Non-pigmented ciliary epithelial cell (primary cell): ENCODE measurements around the gene NR2C2AP.
"Not testable (repeated sequence)": the region's sequence is repeated elsewhere in the genome, so short reads cannot be mapped to it uniquely, and the experiment has no call there.

ENCODE experiments used
- DNase-seq: peaks from one replicate; pipeline ENCODE4 v3.0.0-alpha.2; 2010; ENCODE audit warnings: low read depth

Gene NR2C2AP, protein sequence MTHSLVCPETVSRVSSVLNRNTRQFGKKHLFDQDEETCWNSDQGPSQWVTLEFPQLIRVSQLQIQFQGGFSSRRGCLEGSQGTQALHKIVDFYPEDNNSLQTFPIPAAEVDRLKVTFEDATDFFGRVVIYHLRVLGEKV

DNA sequence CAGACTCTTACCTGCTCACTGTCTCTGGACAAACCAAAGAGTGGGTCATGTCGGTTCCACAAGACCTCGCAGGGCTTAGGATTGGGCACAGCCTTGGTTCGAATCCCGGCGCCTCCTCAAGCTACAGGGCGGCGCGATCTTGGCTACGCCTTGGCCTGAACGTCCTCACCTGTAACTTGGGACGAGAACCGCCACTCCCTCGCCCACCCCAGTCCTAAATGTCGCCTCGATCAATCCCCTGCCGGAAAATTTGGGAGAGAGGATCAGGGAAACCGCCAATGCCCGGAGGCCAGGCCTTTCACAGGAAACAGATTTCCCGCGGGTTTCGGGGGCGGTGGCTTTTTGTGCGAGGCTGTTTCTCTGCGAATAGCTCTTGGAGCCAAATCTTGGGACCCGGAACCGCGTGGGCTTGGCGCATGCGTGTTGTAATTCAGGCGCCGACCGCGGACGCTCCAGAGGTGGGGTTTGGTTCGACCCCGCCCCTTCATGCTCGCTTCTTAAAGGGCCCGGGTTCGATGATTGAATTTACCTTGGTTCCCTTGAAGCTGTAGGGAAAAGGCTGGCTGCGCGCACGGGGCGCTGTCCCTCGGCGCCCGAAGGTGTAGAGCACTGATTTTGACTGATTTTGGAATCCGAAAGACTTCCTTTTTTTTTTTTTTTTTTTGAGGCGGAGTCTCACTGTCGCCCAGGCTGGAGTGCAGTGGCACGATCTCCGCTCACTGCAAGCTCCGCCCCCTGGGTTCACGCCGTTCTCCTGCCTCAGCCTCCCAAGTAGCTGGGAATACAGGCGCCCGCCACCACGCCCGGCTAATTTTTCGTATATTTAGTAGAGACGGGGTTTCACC, at the start of gene NR2C2AP:
Gene NR2C2AP, minus strand, starts transcription at position 403 of the 845 bp plus-strand sequence. Its CDS starts 354 bp downstream, at position 49.
- peak; percentile 53 for DNase-seq

DNA sequence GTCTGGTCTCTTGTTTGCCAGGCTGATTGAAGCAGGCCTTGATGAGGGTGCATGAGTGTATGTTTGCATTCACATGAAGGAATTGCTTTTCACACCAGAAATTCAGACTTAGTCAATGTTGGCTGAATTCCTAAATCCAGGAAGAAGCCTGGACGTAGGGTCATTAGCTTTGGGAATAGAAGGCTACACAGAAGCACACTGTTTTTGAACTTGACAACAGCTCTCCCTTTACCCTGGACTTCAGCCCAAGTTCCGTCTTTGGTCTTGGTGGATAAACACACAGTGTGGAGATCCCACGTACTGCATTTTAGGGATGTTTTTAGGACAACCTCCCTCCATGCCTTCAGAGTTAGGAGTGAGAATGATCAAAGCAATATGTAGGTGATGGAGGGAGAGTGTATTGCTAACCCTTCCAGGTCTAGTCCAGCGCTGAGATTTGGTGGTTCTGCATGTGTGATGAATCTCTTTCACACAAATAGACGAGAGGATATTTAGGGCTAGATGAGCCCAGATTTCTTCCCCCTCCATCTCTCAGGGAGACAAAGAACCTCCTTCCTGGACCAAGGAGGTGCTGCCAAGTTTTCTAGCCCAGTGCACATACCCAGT, 47.1 kb upstream of the NR2C2AP start:
- no peak for DNase-seq

DNA sequence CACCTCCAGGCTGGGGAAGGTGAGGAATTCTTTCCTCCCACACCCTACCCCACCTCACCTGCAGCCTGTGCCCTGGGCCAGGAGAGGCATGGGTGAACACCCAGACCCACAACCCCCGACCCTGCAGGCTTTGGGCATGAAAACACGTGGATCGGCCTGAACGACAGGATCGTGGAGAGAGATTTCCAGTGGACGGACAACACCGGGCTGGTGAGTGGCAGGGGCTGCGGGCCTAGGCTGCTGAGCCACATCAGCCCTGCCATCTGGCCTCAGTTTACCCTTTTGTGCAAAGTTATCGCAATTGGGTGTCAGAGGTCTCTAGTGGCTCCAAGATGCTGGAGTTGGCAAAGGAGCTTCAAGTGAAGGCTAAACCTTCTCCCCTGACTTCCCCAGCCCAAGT, 37.3 kb upstream of the NR2C2AP start:
- no peak for DNase-seq

DNA sequence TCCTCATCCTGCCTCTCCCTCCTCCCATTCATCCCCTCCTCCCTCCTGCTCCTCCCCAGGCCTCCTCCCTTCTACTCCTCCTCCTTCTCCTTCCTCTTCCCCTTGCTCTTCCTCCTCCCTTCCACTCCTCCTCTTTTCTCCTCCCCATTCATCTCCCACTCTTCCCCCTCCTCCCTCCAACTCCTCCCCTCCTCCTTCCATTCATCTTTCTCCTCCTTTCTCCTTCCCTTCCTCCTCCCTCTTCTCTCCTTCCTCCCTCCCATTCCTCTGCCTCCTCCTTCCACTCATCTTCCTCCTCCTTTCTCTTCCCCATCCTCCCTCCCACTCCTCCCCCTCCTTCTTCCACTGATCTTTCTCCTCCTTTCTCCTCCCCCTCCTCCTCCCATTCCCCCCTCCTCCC, 36.5 kb upstream of the NR2C2AP start:
- DNase-seq: no peak

DNA sequence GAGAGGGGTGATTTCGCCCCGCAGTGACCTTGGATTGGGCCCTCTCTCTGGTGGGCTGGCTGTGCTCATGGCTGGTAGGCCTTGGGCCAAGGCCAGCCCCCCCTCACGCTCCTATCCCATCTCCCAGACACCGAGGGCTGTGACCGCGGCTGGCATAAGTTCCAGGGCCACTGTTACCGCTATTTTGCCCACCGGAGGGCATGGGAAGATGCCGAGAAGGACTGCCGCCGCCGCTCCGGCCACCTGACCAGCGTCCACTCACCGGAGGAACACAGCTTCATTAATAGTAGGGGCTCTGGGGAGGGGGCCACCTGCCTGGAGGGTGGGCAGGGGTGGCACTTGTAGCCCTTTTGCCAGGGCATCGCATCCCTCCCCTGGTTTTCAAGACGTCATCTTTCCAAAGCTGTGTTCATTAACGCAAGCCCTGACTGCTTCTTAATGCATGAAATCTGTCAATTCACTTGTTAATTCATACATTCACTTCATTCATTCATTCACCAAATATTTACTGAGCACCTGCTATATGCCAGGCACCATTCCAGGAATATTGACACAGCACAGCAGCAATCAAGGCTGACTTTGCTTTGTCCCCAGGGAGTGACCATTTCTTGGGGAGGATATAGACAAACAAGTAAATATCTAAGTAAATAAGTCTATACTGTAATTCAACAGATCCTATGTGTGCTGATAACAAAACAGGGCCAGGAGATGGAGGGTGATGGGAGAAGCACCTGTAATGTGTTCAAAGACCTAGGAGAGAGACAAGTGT, 35.1 kb upstream of the NR2C2AP start:
- DNase-seq: no peak

DNA sequence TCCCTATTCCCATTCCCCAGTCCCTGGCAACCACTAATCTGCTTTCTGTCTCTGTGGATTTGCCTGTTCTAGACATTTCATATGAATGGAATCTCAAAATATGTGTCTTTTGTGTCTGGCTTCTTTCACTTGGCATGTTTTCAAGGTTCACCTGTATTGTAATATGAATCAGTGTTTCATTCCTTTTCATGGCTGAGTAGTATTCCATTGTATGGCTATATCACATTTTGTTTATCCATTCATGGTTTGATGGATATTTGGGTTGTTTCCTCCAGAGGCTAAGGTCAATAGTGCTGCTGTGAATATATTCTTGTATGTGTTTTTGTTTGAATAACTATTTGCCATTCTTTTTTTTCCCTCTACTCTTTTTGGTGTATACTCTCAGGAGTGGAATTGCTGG, 33.0 kb upstream of the NR2C2AP start:
- DNase-seq: no peak

DNA sequence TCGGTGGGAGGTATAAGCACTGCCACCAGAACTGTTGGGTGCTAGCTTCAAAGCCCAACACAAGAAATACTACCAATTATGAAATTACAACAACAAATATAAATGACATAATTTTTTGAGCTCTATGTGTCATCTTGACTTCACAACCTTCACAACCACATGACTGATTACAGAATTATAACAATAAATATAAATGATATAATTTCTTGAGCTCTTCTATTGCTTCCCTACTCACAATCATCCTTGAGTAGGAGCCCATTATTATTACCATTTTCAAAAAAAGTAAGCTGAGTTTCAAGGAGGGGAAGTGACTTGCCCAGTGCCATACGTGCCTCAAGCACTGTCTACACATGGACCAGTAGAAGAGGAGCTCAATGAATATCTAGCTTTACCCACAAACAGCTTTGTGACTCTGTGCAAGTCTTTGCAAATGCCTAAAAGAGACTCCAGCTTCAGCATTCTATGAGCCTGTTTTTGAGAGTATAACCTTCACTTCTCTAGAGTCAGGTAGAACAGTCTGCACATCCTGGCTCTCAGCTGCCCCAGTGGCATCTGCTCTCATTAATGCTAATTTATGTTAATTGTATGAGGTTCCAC, 31.1 kb upstream of the NR2C2AP start:
- DNase-seq: no peak

DNA sequence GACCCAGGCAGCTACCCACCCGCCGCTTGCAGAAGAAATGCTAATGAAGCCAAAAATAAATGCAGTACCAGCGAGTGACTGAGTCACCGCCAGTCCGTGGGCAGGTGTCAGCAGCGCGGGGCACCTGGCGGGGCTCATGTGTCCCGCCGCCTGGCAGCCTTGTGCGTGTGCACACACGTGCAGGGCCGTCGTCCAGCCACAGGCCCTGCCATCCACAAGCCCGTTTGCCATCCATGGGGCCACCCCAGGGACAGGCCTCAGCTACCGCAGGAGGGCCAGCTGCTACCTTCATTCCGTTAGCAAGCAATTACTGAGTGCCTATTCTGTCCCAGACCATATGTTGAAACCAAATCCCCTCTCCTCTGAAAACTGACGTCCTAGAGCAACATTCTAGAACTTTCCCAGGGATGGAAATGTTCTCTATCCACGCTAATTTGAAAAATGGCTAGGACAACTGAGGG, 29.1 kb upstream of the NR2C2AP start:
- DNase-seq: no peak

DNA sequence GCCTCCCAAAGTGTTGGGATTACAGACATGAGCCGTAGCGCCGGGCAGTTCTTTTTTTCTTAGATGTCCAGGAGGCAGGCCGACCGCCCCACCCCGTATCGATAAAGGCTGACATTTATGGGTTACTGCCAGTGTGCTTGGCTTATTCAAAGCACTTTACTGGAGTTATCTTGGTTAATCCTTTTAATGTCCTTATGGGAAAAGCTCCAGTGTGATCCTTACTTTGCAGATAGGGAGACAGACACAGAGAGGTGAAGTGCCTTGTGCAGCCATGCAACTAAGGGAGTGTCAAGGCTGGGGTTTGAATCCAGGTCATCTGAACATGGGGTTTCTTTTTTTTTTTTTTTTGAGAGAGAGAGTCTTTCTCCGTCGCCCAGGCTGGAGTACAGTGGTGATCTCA, 27.8 kb upstream of the NR2C2AP start:
- no peak for DNase-seq

DNA sequence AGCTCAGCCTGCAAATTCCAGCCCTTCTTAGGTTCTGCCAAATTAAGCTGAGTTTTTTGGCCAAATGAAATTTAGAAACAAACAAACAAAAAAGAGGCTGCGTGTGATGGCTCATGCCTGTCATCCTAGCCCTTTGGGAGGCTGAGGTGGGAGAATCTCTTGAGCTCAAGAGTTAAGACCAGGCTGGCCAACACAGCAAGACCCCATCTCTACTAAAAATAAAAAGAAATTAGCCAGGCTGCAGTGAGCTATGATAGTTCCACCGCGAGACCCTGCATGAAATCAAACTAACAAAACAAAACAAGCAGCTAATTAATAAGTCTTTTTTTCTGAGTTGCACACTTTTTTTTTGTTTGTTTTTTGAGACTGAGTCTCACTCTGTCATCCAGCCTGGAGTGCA, 26.5 kb upstream of the NR2C2AP start:
- DNase-seq: no peak

DNA sequence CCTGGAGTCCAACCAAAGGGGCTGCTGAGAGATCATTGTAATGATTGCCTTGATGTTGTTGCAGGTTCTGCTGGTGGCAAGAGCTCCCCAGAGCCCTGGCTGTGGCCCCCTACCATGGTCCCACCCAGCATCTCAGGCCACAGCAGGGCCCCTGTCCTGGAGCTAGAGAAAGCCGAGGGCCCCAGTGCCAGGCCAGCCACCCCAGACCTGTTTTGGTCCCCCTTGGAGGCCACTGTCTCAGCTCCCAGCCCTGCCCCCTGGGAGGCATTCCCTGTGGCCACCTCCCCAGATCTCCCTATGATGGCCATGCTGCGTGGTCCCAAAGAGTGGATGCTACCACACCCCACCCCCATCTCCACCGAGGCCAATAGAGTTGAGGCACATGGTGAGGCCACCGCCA, 24.0 kb upstream of the NR2C2AP start:
- no peak for DNase-seq

DNA sequence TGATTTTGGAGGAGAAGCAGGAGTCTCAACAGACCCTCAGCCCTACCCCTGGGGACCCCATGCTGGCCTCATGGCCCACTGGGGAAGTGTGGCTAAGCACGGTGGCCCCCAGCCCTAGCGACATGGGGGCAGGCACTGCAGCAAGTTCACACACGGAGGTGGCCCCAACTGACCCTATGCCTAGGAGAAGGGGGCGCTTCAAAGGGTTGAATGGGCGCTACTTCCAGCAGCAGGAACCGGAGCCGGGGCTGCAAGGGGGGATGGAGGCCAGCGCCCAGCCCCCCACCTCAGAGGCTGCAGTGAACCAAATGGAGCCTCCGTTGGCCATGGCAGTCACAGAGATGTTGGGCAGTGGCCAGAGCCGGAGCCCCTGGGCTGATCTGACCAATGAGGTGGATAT, 23.4 kb upstream of the NR2C2AP start:
- DNase-seq: no peak

DNA sequence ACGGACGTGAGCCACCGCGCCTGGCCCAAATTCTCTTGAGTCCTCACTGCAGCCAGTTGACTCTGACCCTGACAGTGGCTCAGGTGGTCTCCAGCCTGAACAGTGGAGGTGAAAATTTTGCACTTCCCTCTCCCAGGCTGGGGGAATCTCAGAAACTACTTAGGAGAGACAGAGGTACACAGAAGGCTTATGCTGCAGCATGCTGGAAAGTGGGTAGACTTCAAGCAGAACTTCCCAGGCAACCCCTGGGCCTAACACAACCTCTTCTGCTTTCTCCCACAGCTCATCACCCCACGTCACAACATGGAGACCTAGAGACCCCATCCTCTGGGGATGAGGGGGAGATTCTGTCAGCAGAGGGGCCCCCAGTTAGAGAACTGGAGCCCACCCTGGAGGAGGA, 23.0 kb upstream of the NR2C2AP start:
- DNase-seq: no peak

DNA sequence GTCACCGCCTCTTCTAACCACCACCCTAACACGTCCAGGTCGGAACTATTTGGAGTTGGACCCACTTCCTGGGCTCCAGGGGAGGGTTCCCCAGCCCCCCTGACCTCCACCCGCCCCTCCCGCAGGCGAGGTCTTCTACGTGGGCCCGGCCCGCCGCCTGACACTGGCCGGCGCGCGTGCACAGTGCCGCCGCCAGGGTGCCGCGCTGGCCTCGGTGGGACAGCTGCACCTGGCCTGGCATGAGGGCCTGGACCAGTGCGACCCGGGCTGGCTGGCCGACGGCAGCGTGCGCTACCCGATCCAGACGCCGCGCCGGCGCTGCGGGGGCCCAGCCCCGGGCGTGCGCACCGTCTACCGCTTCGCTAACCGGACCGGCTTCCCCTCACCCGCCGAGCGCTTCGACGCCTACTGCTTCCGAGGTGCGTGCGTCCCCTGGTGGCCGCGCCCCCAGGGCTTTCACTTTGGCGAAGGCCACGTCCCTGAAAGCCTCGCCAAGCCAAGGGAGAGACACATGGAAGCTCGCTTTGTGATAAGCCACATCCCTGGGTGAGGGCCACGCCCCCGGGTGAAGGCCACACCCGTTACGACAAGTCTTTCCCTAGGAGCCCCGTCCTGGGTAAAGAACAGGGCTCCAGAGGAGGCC, 21.8 kb upstream of the NR2C2AP start:
- DNase-seq: peak; percentile 9

DNA sequence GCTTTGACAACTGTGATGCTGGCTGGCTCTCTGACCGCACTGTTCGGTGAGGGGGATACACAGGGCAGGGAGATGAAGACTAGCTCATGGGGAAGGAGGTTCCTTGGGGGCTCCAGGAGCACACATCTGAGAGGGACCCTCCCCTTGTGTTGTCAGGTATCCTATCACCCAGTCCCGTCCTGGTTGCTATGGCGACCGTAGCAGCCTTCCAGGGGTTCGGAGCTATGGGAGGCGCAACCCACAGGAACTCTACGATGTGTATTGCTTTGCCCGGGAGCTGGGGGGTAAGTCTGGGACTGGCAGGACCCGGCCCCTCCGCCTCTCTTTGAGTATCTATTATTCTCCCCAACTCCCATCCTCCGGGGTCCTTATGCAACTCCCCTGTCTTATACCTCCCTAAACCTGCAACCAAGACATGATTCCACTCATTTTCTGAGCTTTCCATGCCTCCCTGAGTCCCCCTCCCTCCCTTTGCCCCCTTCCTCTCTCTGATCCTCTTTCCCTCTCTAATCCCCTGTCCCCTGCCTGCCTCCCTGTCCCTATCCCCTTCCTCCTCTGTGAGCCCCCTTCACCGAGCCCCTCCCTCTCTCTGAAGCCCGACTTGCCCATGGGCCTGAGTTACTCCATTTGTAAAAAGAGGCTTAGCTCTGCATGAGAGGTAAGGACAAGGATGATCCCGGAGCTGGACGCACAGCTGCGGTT, 21.1 kb upstream of the NR2C2AP start:
- DNase-seq: no peak

DNA sequence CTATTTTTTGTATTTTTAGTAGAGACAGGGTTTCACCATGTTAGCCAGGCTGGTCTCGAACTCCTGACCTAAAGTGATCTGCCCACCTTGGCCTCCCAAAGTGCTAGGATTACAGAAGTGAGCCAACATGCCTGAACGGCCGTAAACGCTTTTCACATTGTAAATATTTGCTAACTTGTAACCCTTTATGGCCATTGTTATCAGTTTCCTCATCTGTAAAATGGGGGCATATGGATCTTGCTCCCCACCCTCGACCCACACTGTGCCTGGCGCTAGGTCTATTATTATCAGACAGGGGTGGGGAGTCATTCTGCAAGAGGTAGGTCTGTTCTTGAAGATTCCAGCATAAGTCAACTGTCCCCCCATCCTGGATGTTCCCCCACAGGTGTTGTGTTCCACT, 20.4 kb upstream of the NR2C2AP start:
- DNase-seq: no peak

DNA sequence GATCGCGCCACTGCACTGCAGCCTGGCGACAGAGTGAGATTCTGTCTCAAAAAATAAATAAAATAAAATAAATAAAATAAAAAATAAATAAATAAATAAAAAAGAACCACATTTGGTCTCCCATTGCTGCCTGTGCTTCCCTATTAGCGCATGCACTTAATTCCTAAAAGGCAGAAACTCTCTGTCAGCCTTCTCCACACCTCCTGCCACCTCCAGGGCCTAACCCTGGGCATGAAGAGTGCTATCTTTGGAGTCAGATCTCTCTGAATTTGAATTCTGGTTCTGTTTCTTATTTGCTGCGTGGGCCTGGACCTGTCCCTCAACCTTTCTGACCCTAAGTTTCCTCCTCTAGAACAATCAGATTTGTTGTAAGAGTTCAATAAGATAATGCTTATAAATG, 19.8 kb upstream of the NR2C2AP start:
- DNase-seq: no peak

DNA sequence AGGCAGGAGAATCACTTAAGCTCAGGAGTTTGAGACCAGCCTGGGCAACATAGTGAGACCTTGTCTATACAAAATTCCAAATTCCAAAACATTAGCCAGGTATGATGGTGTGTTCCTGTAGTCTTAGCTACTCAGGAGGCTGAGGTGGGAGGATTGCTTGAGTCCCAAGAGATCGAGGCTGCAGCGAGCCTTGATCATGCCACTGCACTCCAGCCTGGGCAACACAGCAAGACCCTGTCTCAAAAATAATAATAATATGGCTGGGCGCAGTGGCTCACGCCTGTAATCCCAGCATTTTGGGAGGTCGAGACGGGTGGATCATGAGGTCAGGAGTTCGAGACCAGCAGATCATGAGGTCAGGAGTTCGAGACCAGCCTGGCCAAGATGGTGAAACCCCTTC, 17.8 kb upstream of the NR2C2AP start:
- DNase-seq: not testable (repeated sequence)

DNA sequence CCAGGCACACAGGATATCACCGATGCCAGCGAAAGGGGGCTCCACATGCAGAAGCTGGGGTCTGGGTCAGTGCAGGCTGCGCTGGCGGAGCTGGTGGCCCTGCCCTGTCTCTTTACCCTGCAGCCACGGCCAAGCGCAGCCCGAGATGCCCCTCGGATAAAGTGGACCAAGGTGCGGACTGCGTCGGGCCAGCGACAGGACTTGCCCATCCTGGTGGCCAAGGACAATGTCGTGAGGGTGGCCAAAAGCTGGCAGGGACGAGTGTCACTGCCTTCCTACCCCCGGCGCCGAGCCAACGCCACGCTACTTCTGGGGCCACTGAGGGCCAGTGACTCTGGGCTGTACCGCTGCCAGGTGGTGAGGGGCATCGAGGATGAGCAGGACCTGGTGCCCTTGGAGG, 15.7 kb upstream of the NR2C2AP start:
- no peak for DNase-seq

DNA sequence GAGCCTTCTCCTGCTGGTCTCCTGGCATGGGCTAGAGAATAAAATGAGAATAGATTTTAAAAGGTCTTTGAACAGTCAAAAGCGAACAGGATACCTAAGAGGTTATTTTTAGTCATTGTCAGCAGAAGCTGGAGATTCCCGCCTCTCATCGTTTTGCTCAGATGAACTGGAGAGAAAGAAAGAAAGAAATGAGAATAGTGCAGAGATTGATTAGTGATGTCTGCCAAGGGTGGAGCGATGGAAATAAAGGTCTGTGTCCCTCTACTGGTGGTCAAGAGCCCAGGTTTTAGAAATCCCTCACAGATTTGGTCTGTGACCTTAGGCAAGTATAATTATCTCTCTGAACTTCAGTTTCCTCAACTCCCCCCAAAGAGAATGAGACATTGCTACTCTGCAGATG, 13.9 kb upstream of the NR2C2AP start:
- no peak for DNase-seq

DNA sequence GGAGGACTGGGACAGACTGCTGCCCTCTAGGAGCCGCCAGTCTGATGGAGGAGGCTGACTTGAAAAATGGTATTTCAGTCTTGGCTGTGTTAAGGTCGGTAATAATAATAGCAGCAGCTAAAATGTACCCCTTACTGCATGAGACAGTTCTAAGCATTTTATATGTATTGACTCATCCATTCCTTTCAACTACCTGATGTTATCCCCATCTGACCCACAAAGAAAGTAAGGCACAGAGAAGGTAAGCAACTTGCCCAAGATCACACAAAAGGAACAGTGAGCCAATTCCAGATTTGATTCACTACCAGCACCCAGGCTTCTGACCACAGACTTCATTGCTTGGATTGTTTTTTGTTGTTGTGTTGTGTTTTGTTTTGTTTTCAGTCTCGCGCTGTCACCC, 12.6 kb upstream of the NR2C2AP start:
- DNase-seq: no peak
